K562 (cell line): Measurements from ENCODE around the gene MANBA. TPM values are rescaled to one million over a fixed set of nuclear protein-coding genes. Genes with fewer than 3 reads are reported as not detected.
A peak's percentile ranks its signal among the peaks of the same experiment; 100 is the strongest.

Source experiments
- ATAC-seq: fragments of 200-7000 bp; cut with Tn5 transposase; 3 replicates; pipeline ENCODE4 v1.9.1; 2020; ENCODE audit warnings: moderate library complexity
- BruUV-seq: library from RNA; stranded (reverse); fragments of 400-500 nt; replicated peaks from 2 replicates; lab custom pipeline; 2021; lab: Mats Ljungman, UMichigan
- CTCF ChIA-PET: fragments of 300-600 bp; formaldehyde crosslinking; extraction: SDS; loops from one replicate; lab custom pipeline; 2021; ENCODE audit warnings: low intra/inter-chr PET ratio; lab: Yijun Ruan, JAX
- POLR2A ChIA-PET: fragments of 300-600, 350-650 bp; sonication (Branson Sonifier 250); formaldehyde crosslinking; extraction: SDS; loops from one replicate; lab custom pipeline; 2021; ENCODE audit warnings: antibody characterized with exemption, inconsistent platforms; lab: Yijun Ruan, JAX
- DNase-seq, 4 experiments: peaks; one replicate each; pipeline versions ENCODE4 v3.0.0 to v3.0.0-alpha.2; 2011 to 2018; ENCODE audit warnings: low spot score in 3 of 4, mixed read lengths in 3 of 4; ENCODE audit errors: extremely low read depth in 1 of 4
- FAIRE-seq: peaks from 2 replicates; lab custom pipeline; 2011; peaks lifted over from hg19 to GRCh38; lab: Jason Lieb, UNC
- H2AFZ ChIP-seq: 2 replicates; pipeline ENCODE4 v1.6.0; 2011; ENCODE audit warnings: low read depth, low read length, control low read depth, inconsistent platforms
- H3K27ac ChIP-seq: fragments of 200-600 bp; 3 replicates; pipeline ENCODE4 v1.8.0; 2011; ENCODE audit warnings: low read depth, mild to moderate bottlenecking, control low read depth, inconsistent platforms, low read length, moderate library complexity, mixed read lengths; ENCODE audit errors: extremely low read depth
- H3K27me3 ChIP-seq, 2 experiments: fragments of 300-600 bp in 1 of 2; 2 replicates in 1 of 2; 3 replicates in 1 of 2; pipeline versions ENCODE4 v1.6.0 to v1.8.0; 2011; ENCODE audit warnings: inconsistent platforms in 2 of 2, low read length in 2 of 2, mild to moderate bottlenecking in 1 of 2, mixed read lengths in 1 of 2, moderate library complexity in 1 of 2; ENCODE audit not compliant: control insufficient read depth in 2 of 2, insufficient read depth in 2 of 2
- H3K36me3 ChIP-seq: fragments of 300-600 bp; 3 replicates; pipeline ENCODE4 v1.8.0; 2011; ENCODE audit warnings: mild to moderate bottlenecking, low read length, inconsistent platforms; ENCODE audit not compliant: control insufficient read depth, insufficient read depth
- H3K4me1 ChIP-seq, 2 experiments: fragments of 200-600 bp in 1 of 2; replicated peaks in 1 of 2; 2 replicates in 1 of 2; 3 replicates in 1 of 2; pipeline versions ENCODE4 v1.5.1 to v1.8.0; 2011; ENCODE audit warnings: inconsistent platforms in 2 of 2, low read length in 2 of 2, mild to moderate bottlenecking in 1 of 2, mixed read lengths in 1 of 2, moderate library complexity in 1 of 2; ENCODE audit not compliant: control insufficient read depth in 2 of 2, insufficient read depth in 2 of 2
- H3K4me2 ChIP-seq: 2 replicates; pipeline ENCODE4 v1.6.1; 2011; ENCODE audit warnings: low read length, control low read depth, inconsistent platforms, mixed read lengths; ENCODE audit not compliant: insufficient read depth
- H3K4me3 ChIP-seq: fragments of 200-600 bp; sonication (generic), shearing (Covaris generic); 2 replicates; pipeline ENCODE4 v1.5.1; 2016; ENCODE audit warnings: control low read depth, inconsistent platforms
- H3K79me2 ChIP-seq: fragments of 200-600 bp; 3 replicates; pipeline ENCODE4 v1.8.0; 2011; ENCODE audit warnings: low read length, inconsistent platforms; ENCODE audit not compliant: control insufficient read depth, insufficient read depth
- H3K9ac ChIP-seq, 2 experiments: 2 replicates each; pipeline versions ENCODE4 v1.6.0 to v1.6.1; 2011; ENCODE audit warnings: low read depth in 2 of 2, low read length in 2 of 2, control low read depth in 1 of 2, inconsistent platforms in 1 of 2, mild to moderate bottlenecking in 1 of 2, mixed read lengths in 1 of 2; ENCODE audit not compliant: insufficient read depth in 1 of 2
- H3K9me1 ChIP-seq: one replicate; pipeline ENCODE4 v1.6.0; 2011; ENCODE audit warnings: inconsistent platforms, mild to moderate bottlenecking, low read length, moderate library complexity; ENCODE audit not compliant: control insufficient read depth, insufficient read depth
- H3K9me3 ChIP-seq: replicated peaks from 2 replicates; pipeline ENCODE4 v1.5.1; 2011; ENCODE audit warnings: low read depth, low read length, inconsistent platforms; ENCODE audit not compliant: control insufficient read depth, insufficient read depth
- H4K20me1 ChIP-seq: replicated peaks from 2 replicates; pipeline ENCODE4 v1.6.1; 2011; ENCODE audit warnings: low read length, inconsistent platforms, mixed read lengths; ENCODE audit not compliant: control insufficient read depth, insufficient read depth
- GABPB1 ChIP-seq: sonication (generic); formaldehyde crosslinking; IDR thresholded peaks from 2 replicates; pipeline ENCODE4 v1.8.0; 2022; ENCODE audit warnings: mild to moderate bottlenecking, missing genetic modification reagents
- ZBTB40 ChIP-seq, 2 experiments: fragments of 450-650 bp in 1 of 2; sonication (generic) in 1 of 2; formaldehyde crosslinking in 1 of 2; IDR thresholded peaks; 2 replicates each; pipeline versions ENCODE4 v1.7.1 to v1.9.0; 2016 to 2022; ENCODE audit warnings: inconsistent platforms in 1 of 2, mild to moderate bottlenecking in 1 of 2, missing genetic modification reagents in 1 of 2
- WGBS: fragments of 100-300 bp; shearing (Covaris generic); methylation state at CpG from one replicate; pipeline ENCODE4 v1.1.6; 2016; ENCODE audit warnings: low coverage, mixed read lengths; ENCODE audit not compliant: insufficient coverage; ENCODE audit errors: missing lambda C conversion rate; 5-methylcytosine and 5-hydroxymethylcytosine counted together
- in situ Hi-C: fragments of 300-500 bp; cut with MboI; formaldehyde crosslinking; loops from 4 replicates; pipeline ENCODE4 v1.15.0; 2018; ENCODE audit warnings: inconsistent platforms, mixed read lengths
- intact Hi-C: fragments of 100-400 bp; cut with micrococcal nuclease; formaldehyde crosslinking; loops from 2 replicates; pipeline ENCODE4 v1.14.2; 2022
- polyA plus RNA-seq, 8 experiments: library from polyadenylated mRNA; depleted of rRNA in 4 of 8; stranded (reverse) in 5 of 8; unstranded in 3 of 8; fragments of >200 nt; fragmentation: Nextera tagmentation in 2 of 8; fragmentation: Illumina TruSeq in 1 of 8; extraction: Ambion mirVana in 2 of 8; extraction: Trizol in 1 of 8; gene quantifications; 2 replicates each; pipeline versions ENCODE4 v1.2.1 to v1.2.3, GENCODE V29; 2011 to 2014; ENCODE audit warnings: inconsistent platforms in 1 of 8, missing spikeins in 1 of 8
- total RNA-seq, 7 experiments: library from RNA; depleted of rRNA in 6 of 7; stranded (reverse); fragments of >200 nt in 6 of 7; fragmentation: Illumina TruSeq in 2 of 7; extraction: Trizol in 2 of 7; gene quantifications; 2 replicates each; pipeline versions ENCODE4 v1.2.1 to v1.2.3, GENCODE V29; 2011 to 2021; ENCODE audit warnings: low replicate concordance in 1 of 7

MANBA gene
- total and polyA plus RNA-seq, 9 of the 15 experiments (the other 6 are each of a cell fraction or from before 2014, with no cell fraction given), result 1.8 to 12.9 (median 7.7) TPM

GRCh38 chr4:102734116-102734515 is 26.7 kb downstream of the MANBA start:
- H3K4me2 ChIP-seq, result 0 out of 2 replicates have a peak overlapping the region, but pooled peaks have one; percentile 12
- H2AFZ ChIP-seq, result 0 out of 2 replicates have a peak overlapping the region, but pooled peaks have one; percentile 11
- TF ChIP-seq GABPB1 (CRISPR knock-in tag), result no peak
- TF ChIP-seq ZBTB40 (IDR thresholded peaks at IDR 0.05), result no peak
- 0 out of 2 replicates have a peak, but pooled peaks have one; percentile 16 for TF ChIP-seq ZBTB40 (CRISPR knock-in tag; IDR thresholded peaks at IDR 0.05)
- TF ChIP-seq, all 486 proteins: peak for 1
- H3K27me3 ChIP-seq, result no peaks in the 10 kb centered on the region
- intact Hi-C loops (no loop called here), in situ Hi-C loops (no loop called here)
- H3K27ac ChIP-seq, result peak overlapping the region; percentile 27; the same call in 2 of the 3 replicates
- H3K9ac ChIP-seq, result no peak overlapping the region
- POLR2A ChIA-PET, result no interaction called here
- peaks cover 14% of the 10 kb centered on the region in 2 experiments for H3K4me1 ChIP-seq
- no peak overlapping the region for H3K4me3 ChIP-seq
- peaks cover 6% of the 10 kb centered on the region; the same call in 1 of the 3 replicates for H3K79me2 ChIP-seq
- ATAC-seq (peak; percentile 11), DNase-seq (peak in 1 of 4 experiments; percentile 37), FAIRE-seq (no peak)
- WGBS, result 37% methylated on average over 5 of the region's 5 CpGs
- CTCF ChIA-PET, result no interaction called here
- H3K9me3 ChIP-seq, result no peaks in the 10 kb centered on the region
- H4K20me1 ChIP-seq, result no peaks in the 10 kb centered on the region
- BruUV-seq, result no TSS peak
- H3K36me3 ChIP-seq, result no peaks in the 10 kb centered on the region; the same call in 2 of the 3 replicates
- no peaks in the 10 kb centered on the region for H3K9me1 ChIP-seq
